Measurements from ENCODE around the gene C22orf23. TPM values are rescaled to one million over a fixed set of nuclear protein-coding genes. Genes with fewer than 3 reads are reported as not detected.

Gene C22orf23
- total and polyA plus RNA-seq, 10 of the 15 experiments (the other 5 are each of a cell fraction or from before 2014, with no cell fraction given), result 0.04 to 0.38 (median 0.11) TPM; not detected in 5

DNA sequence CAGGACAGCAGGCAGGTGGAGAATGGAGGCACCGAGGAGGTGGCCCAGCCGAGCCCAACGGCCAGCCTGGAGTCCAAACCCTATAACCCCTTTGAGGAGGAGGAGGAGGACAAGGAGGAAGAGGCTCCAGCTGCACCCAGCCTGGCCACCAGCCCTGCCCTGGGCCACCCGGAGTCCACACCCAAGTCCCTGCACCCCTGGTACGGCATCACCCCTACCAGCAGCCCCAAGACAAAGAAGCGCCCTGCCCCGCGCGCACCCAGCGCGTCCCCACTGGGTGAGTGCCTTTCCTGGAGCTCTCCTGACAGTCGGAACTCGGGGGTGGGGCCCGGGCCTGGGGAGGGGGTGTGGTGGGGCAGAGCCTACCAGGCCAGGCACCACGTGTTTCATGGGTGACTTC lies 27.6 kb downstream of the C22orf23 start:
- SMC1A ChIA-PET (ENCODE audit: uncharacterized antibody, unreplicated experiment), result no interaction called here
- Histone ChIP-seq H3K4me1 (ENCODE audit: control insufficient read depth, insufficient read depth, low read length) (0 out of 2 replicates have a peak, but pooled peaks cover under 1% of the 10 kb centered on the region), H3K27ac (ENCODE audit: control insufficient read depth, insufficient read depth) (no peak overlapping the region), H3K27me3 (replicated peaks in 1 of 2; ENCODE audit: control insufficient read depth in 2 of 2, insufficient read depth in 2 of 2, low read length in 1 of 2) (no peaks in the 10 kb centered on the region), H3K36me3 (ENCODE audit: control insufficient read depth in 2 of 2, insufficient read depth in 2 of 2, low read length in 1 of 2) (peaks cover 3 to 6% of the 10 kb centered on the region in 2 experiments; a peak in 3 of 4 replicates), H4K20me1 (ENCODE audit: control insufficient read depth, insufficient read depth) (no peaks in the 10 kb centered on the region), H3K9ac (ENCODE audit: control insufficient read depth, insufficient read depth, low read length) (no peak overlapping the region), H3K79me2 (ENCODE audit: control insufficient read depth, insufficient read depth, low read length) (no peaks in the 10 kb centered on the region), H3K4me2 (ENCODE audit: control insufficient read depth, insufficient read depth) (no peak overlapping the region), H3K4me3 (no peak overlapping the region), H3K9me3 (replicated peaks; ENCODE audit: control insufficient read depth, insufficient read depth, low read length) (no peaks in the 10 kb centered on the region), H2AFZ (ENCODE audit: control insufficient read depth, low read depth, low read length) (no peak overlapping the region)
- FAIRE-seq, result no peak
- CTCF ChIA-PET, result interaction anchor here (0.6 kb wide), 1 partner anchor 47 kb away, joined by 3 read pairs; no protein-coding TSS in a partner anchor
- no TSS peak for BruUV-seq (replicated peaks)
- DNase-seq (ENCODE audit: low read depth, low spot score), result no peak
- POLR2A ChIA-PET, result interaction anchor here (0.6 kb wide), 1 partner anchor 337 kb away, joined by 4 read pairs; no protein-coding TSS in a partner anchor
- ATAC-seq, result no peak
- RAD21 ChIA-PET (ENCODE audit: unreplicated experiment), result no interaction called here
- intact Hi-C loops (cut with micrococcal nuclease; ENCODE audit: unreplicated experiment), result no loop called here
- TF ChIP-seq SMC3 (IDR thresholded peaks at IDR 0.05; ENCODE audit: borderline replicate concordance, low read length) (no peak), YBX1 (IDR thresholded peaks at IDR 0.05) (no peak), TCF12 (IDR thresholded peaks at IDR 0.05; ENCODE audit: low read depth, low read length) (no peak), WRNIP1 (IDR thresholded peaks at IDR 0.05; ENCODE audit: borderline replicate concordance, low read depth, low read length) (no peak), PAX8 (IDR thresholded peaks at IDR 0.05) (no peak), HDGF (IDR thresholded peaks at IDR 0.05) (no peak), KAT2A (conservative IDR thresholded peaks at IDR 0.05; ENCODE audit: control insufficient read depth, low read depth, low read length) (no peak), FOS (IDR thresholded peaks at IDR 0.05; ENCODE audit: borderline replicate concordance, extremely low read depth, insufficient read length) (no peak), RFX5 (IDR thresholded peaks at IDR 0.05; ENCODE audit: low read depth, low read length) (no peak)
- TF ChIP-seq, protein P1, sequence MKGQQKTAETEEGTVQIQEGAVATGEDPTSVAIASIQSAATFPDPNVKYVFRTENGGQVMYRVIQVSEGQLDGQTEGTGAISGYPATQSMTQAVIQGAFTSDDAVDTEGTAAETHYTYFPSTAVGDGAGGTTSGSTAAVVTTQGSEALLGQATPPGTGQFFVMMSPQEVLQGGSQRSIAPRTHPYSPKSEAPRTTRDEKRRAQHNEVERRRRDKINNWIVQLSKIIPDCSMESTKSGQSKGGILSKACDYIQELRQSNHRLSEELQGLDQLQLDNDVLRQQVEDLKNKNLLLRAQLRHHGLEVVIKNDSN (IDR thresholded peaks at IDR 0.05; ENCODE audit: borderline replicate concordance, extremely low read length, insufficient read depth, low read depth, low read length), result no peak
- TF ChIP-seq, protein P2, sequence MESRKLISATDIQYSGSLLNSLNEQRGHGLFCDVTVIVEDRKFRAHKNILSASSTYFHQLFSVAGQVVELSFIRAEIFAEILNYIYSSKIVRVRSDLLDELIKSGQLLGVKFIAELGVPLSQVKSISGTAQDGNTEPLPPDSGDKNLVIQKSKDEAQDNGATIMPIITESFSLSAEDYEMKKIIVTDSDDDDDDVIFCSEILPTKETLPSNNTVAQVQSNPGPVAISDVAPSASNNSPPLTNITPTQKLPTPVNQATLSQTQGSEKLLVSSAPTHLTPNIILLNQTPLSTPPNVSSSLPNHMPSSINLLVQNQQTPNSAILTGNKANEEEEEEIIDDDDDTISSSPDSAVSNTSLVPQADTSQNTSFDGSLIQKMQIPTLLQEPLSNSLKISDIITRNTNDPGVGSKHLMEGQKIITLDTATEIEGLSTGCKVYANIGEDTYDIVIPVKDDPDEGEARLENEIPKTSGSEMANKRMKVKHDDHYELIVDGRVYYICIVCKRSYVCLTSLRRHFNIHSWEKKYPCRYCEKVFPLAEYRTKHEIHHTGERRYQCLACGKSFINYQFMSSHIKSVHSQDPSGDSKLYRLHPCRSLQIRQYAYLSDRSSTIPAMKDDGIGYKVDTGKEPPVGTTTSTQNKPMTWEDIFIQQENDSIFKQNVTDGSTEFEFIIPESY (IDR thresholded peaks at IDR 0.05), result no peak
- TF ChIP-seq, protein P3, sequence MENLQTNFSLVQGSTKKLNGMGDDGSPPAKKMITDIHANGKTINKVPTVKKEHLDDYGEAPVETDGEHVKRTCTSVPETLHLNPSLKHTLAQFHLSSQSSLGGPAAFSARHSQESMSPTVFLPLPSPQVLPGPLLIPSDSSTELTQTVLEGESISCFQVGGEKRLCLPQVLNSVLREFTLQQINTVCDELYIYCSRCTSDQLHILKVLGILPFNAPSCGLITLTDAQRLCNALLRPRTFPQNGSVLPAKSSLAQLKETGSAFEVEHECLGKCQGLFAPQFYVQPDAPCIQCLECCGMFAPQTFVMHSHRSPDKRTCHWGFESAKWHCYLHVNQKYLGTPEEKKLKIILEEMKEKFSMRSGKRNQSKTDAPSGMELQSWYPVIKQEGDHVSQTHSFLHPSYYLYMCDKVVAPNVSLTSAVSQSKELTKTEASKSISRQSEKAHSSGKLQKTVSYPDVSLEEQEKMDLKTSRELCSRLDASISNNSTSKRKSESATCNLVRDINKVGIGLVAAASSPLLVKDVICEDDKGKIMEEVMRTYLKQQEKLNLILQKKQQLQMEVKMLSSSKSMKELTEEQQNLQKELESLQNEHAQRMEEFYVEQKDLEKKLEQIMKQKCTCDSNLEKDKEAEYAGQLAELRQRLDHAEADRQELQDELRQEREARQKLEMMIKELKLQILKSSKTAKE (IDR thresholded peaks at IDR 0.05; ENCODE audit: low read depth, poor library complexity, severe bottlenecking), result no peak
- TF ChIP-seq, protein P4, sequence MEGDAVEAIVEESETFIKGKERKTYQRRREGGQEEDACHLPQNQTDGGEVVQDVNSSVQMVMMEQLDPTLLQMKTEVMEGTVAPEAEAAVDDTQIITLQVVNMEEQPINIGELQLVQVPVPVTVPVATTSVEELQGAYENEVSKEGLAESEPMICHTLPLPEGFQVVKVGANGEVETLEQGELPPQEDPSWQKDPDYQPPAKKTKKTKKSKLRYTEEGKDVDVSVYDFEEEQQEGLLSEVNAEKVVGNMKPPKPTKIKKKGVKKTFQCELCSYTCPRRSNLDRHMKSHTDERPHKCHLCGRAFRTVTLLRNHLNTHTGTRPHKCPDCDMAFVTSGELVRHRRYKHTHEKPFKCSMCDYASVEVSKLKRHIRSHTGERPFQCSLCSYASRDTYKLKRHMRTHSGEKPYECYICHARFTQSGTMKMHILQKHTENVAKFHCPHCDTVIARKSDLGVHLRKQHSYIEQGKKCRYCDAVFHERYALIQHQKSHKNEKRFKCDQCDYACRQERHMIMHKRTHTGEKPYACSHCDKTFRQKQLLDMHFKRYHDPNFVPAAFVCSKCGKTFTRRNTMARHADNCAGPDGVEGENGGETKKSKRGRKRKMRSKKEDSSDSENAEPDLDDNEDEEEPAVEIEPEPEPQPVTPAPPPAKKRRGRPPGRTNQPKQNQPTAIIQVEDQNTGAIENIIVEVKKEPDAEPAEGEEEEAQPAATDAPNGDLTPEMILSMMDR (IDR thresholded peaks at IDR 0.05 in 2 of 3, conservative IDR thresholded peaks at IDR 0.05 in 1 of 3; ENCODE audit: control insufficient read depth in 2 of 3, extremely low read depth in 1 of 3, insufficient read depth in 1 of 3, low read depth in 3 of 3, low read length in 3 of 3), result no peak
- TF ChIP-seq, protein P5, sequence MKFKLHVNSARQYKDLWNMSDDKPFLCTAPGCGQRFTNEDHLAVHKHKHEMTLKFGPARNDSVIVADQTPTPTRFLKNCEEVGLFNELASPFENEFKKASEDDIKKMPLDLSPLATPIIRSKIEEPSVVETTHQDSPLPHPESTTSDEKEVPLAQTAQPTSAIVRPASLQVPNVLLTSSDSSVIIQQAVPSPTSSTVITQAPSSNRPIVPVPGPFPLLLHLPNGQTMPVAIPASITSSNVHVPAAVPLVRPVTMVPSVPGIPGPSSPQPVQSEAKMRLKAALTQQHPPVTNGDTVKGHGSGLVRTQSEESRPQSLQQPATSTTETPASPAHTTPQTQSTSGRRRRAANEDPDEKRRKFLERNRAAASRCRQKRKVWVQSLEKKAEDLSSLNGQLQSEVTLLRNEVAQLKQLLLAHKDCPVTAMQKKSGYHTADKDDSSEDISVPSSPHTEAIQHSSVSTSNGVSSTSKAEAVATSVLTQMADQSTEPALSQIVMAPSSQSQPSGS (IDR thresholded peaks at IDR 0.05; ENCODE audit: low read length), result no peak
- in situ Hi-C loops (cut with MboI), result no loop called here
- 90% methylated on average over 11 of the region's 15 CpGs for WGBS (ENCODE audit: insufficient coverage, insufficient replicate concordance, low lambda C conversion rate, missing lambda C conversion rate)

Data from GM12878 (cell line).